ENCODE results near the gene EXOC8.

GRCh38 chr1:231318568-231318967 is 19.1 kb downstream of the EXOC8 start:
- TF ChIP-seq CTCF (IDR thresholded peaks at IDR 0.05; ENCODE audit: extremely low read depth in 1 of 2, insufficient read depth in 1 of 2, low read depth in 1 of 2, low read length in 2 of 2) = no peak
- no peak for TF ChIP-seq POLR2A (IDR thresholded peaks at IDR 0.05; ENCODE audit: low read depth, low read length)
- no peak for TF ChIP-seq MAX (IDR thresholded peaks at IDR 0.05; ENCODE audit: insufficient read depth, insufficient read length)
- TF ChIP-seq EZH2 (IDR thresholded peaks at IDR 0.05; ENCODE audit: borderline replicate concordance, low read depth, low read length, severe bottlenecking) = no peak
- TF ChIP-seq JUN (IDR thresholded peaks at IDR 0.05; ENCODE audit: borderline replicate concordance, insufficient read depth, insufficient read length, low read depth) = no peak

Data from endothelial cell of umbilical vein (primary cell).